Small intestine (tissue), 7 donors: ENCODE data around the gene ENTREP1. TPM values are rescaled to one million over a fixed set of nuclear protein-coding genes. Genes with fewer than 3 reads are reported as not detected.
"Not testable (repeated sequence)": the region's sequence is repeated elsewhere in the genome, so short reads cannot be mapped to it uniquely, and the experiment has no call there.

Experiments
- DNase-seq, 2 donors: peaks; one replicate each; pipeline versions ENCODE4 v3.0.0 to v3.0.0-alpha.2; 2013
- FAIRE-seq: peaks from 2 replicates; lab custom pipeline; 2012; peaks lifted over from hg19 to GRCh38; lab: Jason Lieb, UNC
- H3K27ac ChIP-seq, 3 donors: one replicate each; pipeline ENCODE4 v1.5.1; 2013; ENCODE audit warnings: low read length in 2 of 3, mild to moderate bottlenecking in 2 of 3, control low read depth in 1 of 3, inconsistent platforms in 1 of 3, low read depth in 1 of 3, moderate library complexity in 1 of 3
- H3K27me3 ChIP-seq, 3 donors: one replicate each; pipeline ENCODE4 v1.6.1; 2013; ENCODE audit warnings: low read length in 3 of 3, inconsistent platforms in 1 of 3; ENCODE audit not compliant: control insufficient read depth in 3 of 3, insufficient read depth in 3 of 3
- H3K36me3 ChIP-seq, 3 donors: one replicate each; pipeline ENCODE4 v1.6.1; 2013; ENCODE audit warnings: low read length in 3 of 3, inconsistent platforms in 1 of 3, low read depth in 1 of 3, mild to moderate bottlenecking in 1 of 3, moderate library complexity in 1 of 3; ENCODE audit not compliant: control insufficient read depth in 3 of 3, insufficient read depth in 2 of 3
- H3K4me1 ChIP-seq, 3 donors: one replicate each; pipeline ENCODE4 v1.6.1; 2013; ENCODE audit warnings: low read length in 2 of 3, inconsistent platforms in 1 of 3, low read depth in 1 of 3, mild to moderate bottlenecking in 1 of 3, moderate library complexity in 1 of 3; ENCODE audit not compliant: control insufficient read depth in 3 of 3, insufficient read depth in 2 of 3
- H3K4me3 ChIP-seq, 3 donors: one replicate each; pipeline ENCODE4 v1.5.1; 2013; ENCODE audit warnings: low read length in 3 of 3, control low read depth in 1 of 3, inconsistent platforms in 1 of 3, low read depth in 1 of 3, mild to moderate bottlenecking in 1 of 3, moderate library complexity in 1 of 3
- H3K9me3 ChIP-seq, 2 donors: one replicate each; pipeline ENCODE4 v1.6.1; 2013; ENCODE audit warnings: low read depth in 1 of 2, low read length in 1 of 2; ENCODE audit not compliant: control insufficient read depth in 2 of 2, insufficient read depth in 1 of 2
- WGBS, 3 donors: extraction: QIAGEN DNeasy Blood & Tissue Kit; methylation state at CpG; one replicate each; pipeline ENCODE4 v1.1.7; 2013; 5-methylcytosine and 5-hydroxymethylcytosine counted together
- polyA plus RNA-seq, 4 donors: library from polyadenylated mRNA; stranded (reverse) in 3 of 4; unstranded in 1 of 4; fragments of 200-250 nt in 3 of 4; fragments of 120-200 nt in 1 of 4; gene quantifications; one replicate each; pipeline versions ENCODE4 v1.2.1 to v1.2.3, GENCODE V29; 2013
- donor health status: healthy with polysubstance abuse.
- donor health status: control.
- donor health status: control.
- donor health status: Bipolar disorder and iron deficiency.
- donor health status: healthy.

Gene ENTREP1
- polyA plus RNA-seq, 4 donors, result 1.2 to 2.1 TPM; not detected in 2

GRCh38 chr9:69295872-69296552 is 29.0 kb upstream of the ENTREP1 start:
- H3K27me3 ChIP-seq, result peaks cover 0 to 14% (median 0%) of the 10 kb centered on the region in 3 donors
- DNase-seq (peak in 1 of 2 donors; percentile 16), FAIRE-seq (no peak)
- H3K27ac ChIP-seq, result no peak overlapping the region
- no peaks in the 10 kb centered on the region for H3K9me3 ChIP-seq
- H3K4me3 ChIP-seq, result no peak overlapping the region
- WGBS, 3 donors, result 48 to 66% (median 56%) methylated on average over 9 of the region's 9 CpGs
- peaks cover 0 to 6% (median 0%) of the 10 kb centered on the region in 3 donors for H3K4me1 ChIP-seq
- H3K36me3 ChIP-seq, result no peaks in the 10 kb centered on the region

GRCh38 chr9:69297300-69297980 is 27.6 kb upstream of the ENTREP1 start:
- peak in 1 of 2 donors; percentile 7 for DNase-seq
- 30 to 68% (median 44%) methylated on average over 11 of the region's 11 CpGs for WGBS, 3 donors
- Histone ChIP-seq H3K9me3 (no peaks in the 10 kb centered on the region), H3K36me3 (no peaks in the 10 kb centered on the region), H3K27ac (no peak overlapping the region), H3K4me1 (peaks cover 0 to 6% (median 0%) of the 10 kb centered on the region in 3 donors), H3K4me3 (no peak overlapping the region), H3K27me3 (peaks cover 0 to 17% (median 0%) of the 10 kb centered on the region in 3 donors)
- FAIRE-seq, result no peak

GRCh38 chr9:69299315-69299714 is 25.7 kb upstream of the ENTREP1 start:
- H3K36me3 ChIP-seq, result no peaks in the 10 kb centered on the region
- no peak overlapping the region for H3K27ac ChIP-seq
- no peak overlapping the region for H3K4me3 ChIP-seq
- H3K27me3 ChIP-seq, result peaks cover 0 to 17% (median 0%) of the 10 kb centered on the region in 3 donors
- no peak for FAIRE-seq
- H3K9me3 ChIP-seq, result no peaks in the 10 kb centered on the region
- 53 to 90% (median 77%) methylated on average over 1 of the region's 1 CpG for WGBS, 3 donors
- no peak for DNase-seq
- peaks cover 0 to 6% (median 0%) of the 10 kb centered on the region in 3 donors for H3K4me1 ChIP-seq

GRCh38 chr9:69299826-69300225 is 25.2 kb upstream of the ENTREP1 start:
- DNase-seq, result no peak
- Histone ChIP-seq H3K36me3 (no peaks in the 10 kb centered on the region), H3K4me3 (no peak overlapping the region), H3K4me1 (peaks cover 0 to 6% (median 0%) of the 10 kb centered on the region in 3 donors), H3K27ac (no peak overlapping the region), H3K27me3 (peaks cover 0 to 17% (median 0%) of the 10 kb centered on the region in 3 donors), H3K9me3 (no peaks in the 10 kb centered on the region)
- FAIRE-seq, result no peak
- WGBS, 3 donors, result 35 to 77% (median 48%) methylated on average over 1 of the region's 1 CpG

- 93 to 95% (median 95%) methylated on average over 2 of the region's 2 CpGs for WGBS, 3 donors
- peaks cover 0 to 12% (median 0%) of the 10 kb centered on the region in 3 donors for H3K27me3 ChIP-seq
- no peak overlapping the region for H3K4me3 ChIP-seq
- H3K9me3 ChIP-seq, result no peaks in the 10 kb centered on the region
- H3K4me1 ChIP-seq, result no peaks in the 10 kb centered on the region
- FAIRE-seq (no peak), DNase-seq (no peak)
- H3K27ac ChIP-seq, result no peak overlapping the region
- H3K36me3 ChIP-seq, result no peaks in the 10 kb centered on the region
These were observed 21.7 kb upstream of the ENTREP1 start for GRCh38 chr9:69303331-69303730.

- not testable (repeated sequence) for DNase-seq, H3K36me3 ChIP-seq, H3K4me1 ChIP-seq, H3K27ac ChIP-seq, FAIRE-seq, H3K4me3 ChIP-seq, H3K9me3 ChIP-seq
- peaks cover 0 to 13% (median 0%) of the 10 kb centered on the region in 3 donors for H3K27me3 ChIP-seq
- WGBS, 3 donors, result 58 to 80% (median 70%) methylated on average over 5 of the region's 5 CpGs
These were observed 18.0 kb upstream of the ENTREP1 start for GRCh38 chr9:69306895-69307445.

GRCh38 chr9:69307446-69308205 is 17.4 kb upstream of the ENTREP1 start:
- H3K4me3 ChIP-seq, result no peak overlapping the region
- H3K4me1 ChIP-seq, result no peaks in the 10 kb centered on the region
- no peaks in the 10 kb centered on the region for H3K36me3 ChIP-seq
- DNase-seq, result peak in 1 of 2 donors; percentile 12
- FAIRE-seq, result no peak
- 89 to 90% (median 89%) methylated on average over 5 of the region's 5 CpGs for WGBS, 3 donors
- H3K27ac ChIP-seq, result peak overlapping the region in 1 of 3 donors; percentile 11
- H3K9me3 ChIP-seq, result peaks cover under 1 to 2% of the 10 kb centered on the region in 2 donors
- H3K27me3 ChIP-seq, result peaks cover 0 to 10% (median 0%) of the 10 kb centered on the region in 3 donors
